T-helper 2 cell treated with Interferon-gamma antibody and Interleukin-4, amounts not matched to agents 100 ng/mL and 5 ng/mL, for 36 hours (primary cell): ENCODE results near the gene LPAR6. TPM values are rescaled to one million over a fixed set of nuclear protein-coding genes. Genes with fewer than 3 reads are reported as not detected.

Experiments used
- intact Hi-C: fragments of 100-400 bp; cut with micrococcal nuclease; formaldehyde crosslinking; loops from one replicate; pipeline ENCODE4 v1.15.1; 2023
- total RNA-seq: library from RNA; stranded (reverse); gene quantifications from 2 replicates; pipeline ENCODE4 v1.2.3, GENCODE V29; 2022

Gene LPAR6
- total RNA-seq, 1 donor from 2014 or later = 29.8 TPM

DNA sequence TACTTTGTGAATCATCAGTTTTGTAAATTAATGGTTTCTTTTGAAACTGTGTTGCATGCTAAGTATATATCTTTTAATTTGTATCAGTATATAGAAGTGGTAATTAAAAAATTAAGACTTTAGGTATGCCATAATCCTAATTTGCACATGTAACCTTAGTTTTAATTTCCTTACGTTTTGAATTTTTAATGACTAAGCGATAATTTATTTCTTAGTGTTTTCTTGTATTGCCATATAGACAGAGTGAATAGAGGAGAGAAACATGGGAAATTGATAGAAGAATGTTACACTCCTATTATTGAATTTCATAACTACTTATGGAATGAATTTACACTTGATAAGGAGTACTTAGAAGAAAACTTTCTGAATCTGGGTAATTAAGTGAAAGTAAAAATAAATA, 29.5 kb downstream of the LPAR6 start:
- intact Hi-C loops = no loop called here

- intact Hi-C loops = no loop called here
Measured at GRCh38 chr13:48380581-48380980, 32.3 kb downstream of the LPAR6 start.

GRCh38 chr13:48377857-48378256, 35.1 kb downstream of the LPAR6 start:
- intact Hi-C loops = no loop called here

GRCh38 chr13:48370815-48371214, 42.1 kb downstream of the LPAR6 start:
- intact Hi-C loops = no loop called here

- intact Hi-C loops = no loop called here
Measured at GRCh38 chr13:48369988-48370387, 42.9 kb downstream of the LPAR6 start.

Other genes with a start within 250 kb of the LPAR6 start
- gene ITM2B, start 179.9 kb downstream of the LPAR6 start, total RNA-seq = 125 and 128 TPM in 2 replicates
- gene RB1, start 109.4 kb downstream of the LPAR6 start, total RNA-seq = 39.8 and 40.0 TPM in 2 replicates
- gene RCBTB2, start 120.0 kb upstream of the LPAR6 start, total RNA-seq = 19.3 and 21.3 TPM in 2 replicates
- gene CYSLTR2, start 240.8 kb upstream of the LPAR6 start, total RNA-seq = 3.3 and 3.7 TPM in 2 replicates